Umbilical cord (tissue), 2 donors: ENCODE measurements around the gene USP21. TPM values are rescaled to one million over a fixed set of nuclear protein-coding genes. Genes with fewer than 3 reads are reported as not detected.

ENCODE experiments used
- DNase-seq: peaks from one replicate; pipeline ENCODE4 v3.0.0-alpha.2; 2015; ENCODE audit warnings: low spot score
- total RNA-seq: library from RNA; depleted of rRNA; stranded (reverse); fragments of >200 nt; gene quantifications from one replicate; pipeline ENCODE4 v1.2.3, GENCODE V29; 2014; ENCODE audit warnings: low replicate concordance; ENCODE audit not compliant: insufficient read depth

Gene USP21
- total RNA-seq, 1 donor from 2014 or later, result 30.1 TPM

GRCh38 chr1:161215076-161215475 lies 55.8 kb downstream of the USP21 start, which contains the start of gene FCER1G:
Gene FCER1G, plus strand, starts transcription at chr1:161215295. Its CDS starts 27 bp downstream, at chr1:161215322.
- DNase-seq, result peak; percentile 30

Other genes with a start within 250 kb of the USP21 start
- not detected for gene ITLN2, start 204.7 kb upstream of the USP21 start, total RNA-seq
- gene F11R, start 138.3 kb upstream of the USP21 start, total RNA-seq, result 30.6 TPM
- 40.9 TPM for gene TSTD1, start 120.5 kb upstream of the USP21 start, total RNA-seq
- 33.9 TPM for gene USF1, start 113.5 kb upstream of the USP21 start, total RNA-seq
- gene ARHGAP30, start 89.6 kb upstream of the USP21 start, total RNA-seq, result 4.6 TPM
- 6.3 TPM for gene NECTIN4, start 69.9 kb upstream of the USP21 start, total RNA-seq
- gene KLHDC9, start 61.1 kb upstream of the USP21 start, total RNA-seq, result 10.6 TPM
- 2.4 TPM for gene PFDN2, start 41.5 kb upstream of the USP21 start, total RNA-seq
- 30.6 TPM for gene NIT1, start 41.4 kb upstream of the USP21 start, total RNA-seq
- gene DEDD, start 26.8 kb upstream of the USP21 start, total RNA-seq, result 20.9 TPM
- 96.8 TPM for gene UFC1, start 5.5 kb upstream of the USP21 start, total RNA-seq
- gene PPOX, start 6.9 kb downstream of the USP21 start, total RNA-seq, result 17.3 TPM
- gene B4GALT3, start 18.0 kb downstream of the USP21 start, total RNA-seq, result 9.1 TPM
- gene ADAMTS4, start 39.6 kb downstream of the USP21 start, total RNA-seq, result 7.5 TPM
- gene NDUFS2, start 42.9 kb downstream of the USP21 start, total RNA-seq, result 35.2 TPM
- 52.5 TPM for gene FCER1G, start 55.8 kb downstream of the USP21 start, total RNA-seq
- not detected for gene APOA2, start 64.1 kb downstream of the USP21 start, total RNA-seq
- 7.5 TPM for gene TOMM40L, start 66.6 kb downstream of the USP21 start, total RNA-seq
- 0.48 TPM for gene NR1I3, start 78.7 kb downstream of the USP21 start, total RNA-seq
- gene PCP4L1, start 99.2 kb downstream of the USP21 start, total RNA-seq, result 8.2 TPM
- 0.48 TPM for gene MPZ, start 150.5 kb downstream of the USP21 start, total RNA-seq
- 35.9 TPM for gene SDHC, start 154.9 kb downstream of the USP21 start, total RNA-seq
- not detected for gene CFAP126, start 208.4 kb downstream of the USP21 start, total RNA-seq